NOMO-1 (cell line): ENCODE results near the gene PLXNA4.

ENCODE experiments used
- DNase-seq, 2 experiments: peaks; one replicate each; lab custom pipeline; 2025; ENCODE audit not compliant: unreplicated experiment in 2 of 2; lab: John Stamatoyannopoulos, UW

The PLXNA4 gene

DNA sequence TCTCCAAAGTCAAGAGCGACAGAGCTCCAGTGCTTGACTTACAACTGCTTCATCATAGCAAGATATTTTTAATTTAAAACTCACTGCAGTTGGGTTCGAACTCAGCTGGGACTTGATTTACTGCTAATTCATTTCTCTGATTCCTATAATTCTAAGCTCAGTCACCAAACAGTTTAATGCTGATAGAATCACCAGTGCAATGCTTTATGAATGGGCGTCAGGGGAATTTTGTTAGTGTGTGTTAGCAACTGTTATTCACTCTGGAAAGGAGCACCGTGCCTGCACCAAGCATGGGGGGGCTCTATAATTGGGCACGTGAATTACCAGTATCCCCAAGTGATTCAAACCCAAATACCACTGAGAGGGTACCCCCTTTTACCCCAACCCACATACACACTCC, 10.4 kb downstream of the PLXNA4 start:
- DNase-seq = no peak

GRCh38 chr7:132565441-132565840, 10.8 kb downstream of the PLXNA4 start:
- no peak for DNase-seq

DNA sequence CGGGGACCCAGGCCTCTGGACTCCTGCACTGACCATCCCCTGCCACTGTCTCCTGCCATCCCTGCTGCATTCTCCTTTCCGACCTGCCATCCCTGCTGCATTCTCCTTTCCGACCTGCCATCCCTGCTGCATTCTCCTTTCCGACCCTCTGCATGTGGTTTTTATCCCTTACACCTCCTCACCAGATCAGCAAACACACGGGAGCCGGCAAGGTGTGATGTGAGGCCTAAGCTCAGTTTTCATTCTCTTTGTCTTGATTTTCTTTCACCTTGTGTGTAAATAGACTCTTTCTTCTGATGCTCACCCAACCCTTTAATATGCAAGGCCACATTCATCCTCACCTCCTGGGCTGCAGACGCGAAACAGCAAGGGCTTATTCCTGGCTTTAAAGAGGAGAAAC, 11.4 kb downstream of the PLXNA4 start:
- no peak for DNase-seq

DNA sequence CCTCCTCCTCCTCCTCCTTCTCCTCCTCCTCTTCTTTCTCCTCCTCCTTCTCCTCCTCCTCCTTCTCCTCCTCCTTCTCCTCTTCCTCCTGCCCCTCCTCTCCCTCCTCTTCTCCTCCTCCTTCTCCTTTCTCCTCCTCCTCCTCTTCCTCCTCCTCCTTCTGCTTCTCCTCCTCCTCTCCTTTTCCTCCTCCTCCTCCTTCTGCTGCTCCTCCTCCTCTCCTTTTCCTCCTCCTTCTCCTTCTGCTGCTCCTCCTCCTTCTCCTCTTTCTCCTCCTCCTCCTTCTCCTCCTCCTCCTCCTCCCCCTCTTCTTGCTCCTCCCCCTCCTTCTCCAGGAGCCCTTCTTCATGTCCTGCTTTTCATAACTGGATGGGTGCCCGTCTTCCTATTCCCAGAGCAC, 12.2 kb downstream of the PLXNA4 start:
- DNase-seq = no peak

GRCh38 chr7:132562690-132563089, 13.6 kb downstream of the PLXNA4 start:
- DNase-seq = no peak

GRCh38 chr7:132561763-132562162, 14.5 kb downstream of the PLXNA4 start:
- no peak for DNase-seq

DNA sequence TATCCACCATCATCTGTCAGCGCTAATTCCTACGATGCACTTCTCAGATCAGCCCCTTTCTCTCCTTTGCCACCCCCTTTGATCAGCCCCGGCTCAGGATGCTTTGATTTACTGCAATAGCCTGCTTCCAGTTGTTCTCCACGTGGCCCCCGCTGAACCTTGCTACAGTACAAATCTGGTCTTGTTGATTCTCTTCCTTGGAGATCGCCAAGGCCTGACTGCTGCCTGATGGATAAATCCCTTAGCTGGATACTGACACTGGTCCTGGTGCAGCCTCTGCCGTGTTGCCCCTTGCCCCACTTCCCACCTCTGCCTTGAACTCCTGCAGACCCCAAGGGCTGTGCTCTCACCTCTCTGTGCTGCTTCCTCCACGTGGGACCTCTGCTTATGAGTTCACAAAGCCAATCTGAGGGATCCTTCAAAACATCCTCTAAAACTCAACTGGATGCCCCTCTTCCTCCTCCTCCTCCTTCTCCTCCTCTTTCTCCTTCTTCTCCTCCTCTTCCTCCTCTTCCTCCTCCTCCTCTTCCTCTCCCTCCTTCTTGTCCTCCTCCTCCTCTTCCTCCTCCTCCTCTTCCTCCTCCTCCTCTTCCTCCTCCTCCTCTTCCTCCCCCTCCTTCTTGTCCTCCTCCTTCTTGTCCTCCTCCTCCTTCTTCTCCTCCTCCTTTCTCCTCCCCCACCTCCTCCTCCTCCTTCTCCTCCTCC, 15.3 kb downstream of the PLXNA4 start:
- no peak for DNase-seq

GRCh38 chr7:132560105-132560504, 16.2 kb downstream of the PLXNA4 start:
- DNase-seq = no peak

DNA sequence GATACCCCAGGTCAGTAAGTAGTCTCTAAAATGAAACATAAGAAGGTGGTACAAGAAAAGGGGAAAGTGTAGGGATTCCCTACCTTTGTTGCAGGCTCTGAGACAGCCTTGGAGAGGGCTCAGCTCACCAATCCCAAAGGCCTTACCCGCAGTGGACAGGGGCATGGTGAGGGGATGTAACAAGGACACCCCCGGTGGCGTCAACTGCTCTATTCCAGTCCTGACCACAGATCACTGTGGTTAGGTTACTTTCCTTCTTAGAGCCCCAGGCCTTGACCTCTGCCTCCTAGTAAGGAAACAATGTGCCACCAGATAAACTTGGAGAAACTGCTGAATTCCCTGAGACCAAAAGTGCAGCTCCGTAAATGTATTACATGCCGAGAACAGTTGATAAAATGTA, 17.5 kb downstream of the PLXNA4 start:
- no peak for DNase-seq

DNA sequence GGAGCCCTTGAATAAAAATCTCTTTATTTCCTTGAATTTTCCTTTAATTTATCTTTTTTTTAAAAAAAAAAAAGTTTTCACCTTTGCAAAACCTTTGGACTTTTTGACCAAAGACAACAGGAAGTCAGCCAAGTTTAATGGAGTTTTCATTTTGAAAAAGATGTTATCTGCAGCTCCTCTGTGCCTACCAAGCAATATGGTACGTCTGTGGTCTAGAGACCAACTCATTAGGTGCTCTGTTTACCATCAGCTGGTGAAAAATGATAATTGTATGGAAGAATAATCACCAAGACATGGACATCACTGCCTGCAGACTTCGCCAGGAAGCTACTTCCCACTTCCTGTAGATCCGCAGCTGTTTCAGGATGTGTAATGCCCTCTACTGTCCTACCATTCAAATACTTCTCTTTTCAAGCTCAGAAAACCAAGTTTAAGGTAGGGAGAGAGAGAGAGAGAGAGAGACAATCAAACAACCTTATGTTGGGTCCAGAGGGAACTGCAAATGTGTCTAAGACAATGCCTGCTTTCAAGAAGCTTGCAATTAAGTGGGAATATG, 18.7 kb downstream of the PLXNA4 start:
- DNase-seq = no peak

- no peak for DNase-seq
Measured at GRCh38 chr7:132554446-132554845, 21.8 kb downstream of the PLXNA4 start.

DNA sequence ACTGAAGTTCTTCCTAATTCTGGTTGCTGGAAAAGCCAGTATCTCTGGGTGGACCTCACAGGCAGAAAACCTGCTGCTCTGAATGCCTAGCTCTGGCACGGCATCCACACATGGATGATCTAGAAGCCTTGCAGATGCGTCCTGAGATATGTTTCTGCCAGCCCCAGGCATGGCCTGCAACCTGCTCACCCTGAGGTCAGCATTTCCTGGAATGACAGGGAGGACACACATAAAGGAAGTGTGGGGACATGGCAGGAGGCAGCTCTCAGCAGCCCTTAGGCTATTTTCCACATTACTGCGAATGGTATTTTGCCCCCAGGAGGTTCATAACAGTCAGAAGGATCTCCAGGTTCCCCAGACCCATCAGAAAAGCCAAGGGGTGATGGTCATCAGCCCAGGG, 23.2 kb downstream of the PLXNA4 start:
- DNase-seq = no peak

DNA sequence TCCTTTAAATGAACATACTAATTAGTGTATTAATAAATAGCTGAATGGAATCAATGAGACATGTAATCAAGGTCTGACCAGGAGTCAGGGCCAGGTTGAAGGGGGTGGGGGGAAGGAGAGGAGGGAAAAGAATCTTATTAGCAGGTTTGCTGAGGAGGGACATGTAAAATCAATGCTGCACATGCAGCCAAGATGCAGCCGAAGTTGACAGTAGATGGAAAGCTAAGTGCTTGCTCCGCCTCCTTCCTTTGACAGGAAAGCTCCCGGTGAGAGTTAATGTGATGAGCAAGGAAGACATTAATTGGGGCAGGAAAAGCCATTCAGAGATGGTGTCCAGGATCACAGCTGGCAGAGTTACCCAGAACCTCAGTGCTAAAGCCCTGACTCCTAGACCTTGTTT, 24.4 kb downstream of the PLXNA4 start:
- DNase-seq = no peak

GRCh38 chr7:132551439-132551838, 24.8 kb downstream of the PLXNA4 start:
- DNase-seq = no peak

DNA sequence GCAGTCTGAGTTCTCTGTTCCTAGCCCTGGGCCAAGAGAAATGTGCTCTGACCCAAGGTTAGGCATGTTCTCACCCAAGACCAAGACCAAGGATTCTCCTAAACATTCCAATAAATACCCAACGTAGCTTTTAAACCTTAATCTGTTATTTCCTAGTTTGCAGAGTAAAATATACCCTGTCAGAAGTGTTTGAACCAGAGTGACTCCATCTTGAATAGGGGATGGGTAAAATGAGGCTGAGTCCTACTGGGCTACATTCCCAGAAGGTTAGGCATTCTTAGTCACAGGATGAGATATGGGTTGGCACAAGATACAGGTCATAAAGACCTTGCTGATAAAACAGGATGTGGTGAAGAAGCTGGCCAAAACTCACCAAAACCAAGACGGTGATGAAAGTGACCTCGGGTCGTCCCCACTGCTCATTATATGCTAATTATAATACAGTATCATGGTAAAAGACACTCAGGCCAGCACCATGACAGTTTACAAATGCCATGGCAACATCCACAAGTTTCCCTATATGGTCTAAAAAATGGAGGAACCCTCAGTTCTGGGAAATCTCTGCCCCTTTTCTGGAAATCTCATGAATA, 27.7 kb downstream of the PLXNA4 start:
- no peak for DNase-seq

GRCh38 chr7:132547821-132548220, 28.4 kb downstream of the PLXNA4 start:
- DNase-seq = no peak

DNA sequence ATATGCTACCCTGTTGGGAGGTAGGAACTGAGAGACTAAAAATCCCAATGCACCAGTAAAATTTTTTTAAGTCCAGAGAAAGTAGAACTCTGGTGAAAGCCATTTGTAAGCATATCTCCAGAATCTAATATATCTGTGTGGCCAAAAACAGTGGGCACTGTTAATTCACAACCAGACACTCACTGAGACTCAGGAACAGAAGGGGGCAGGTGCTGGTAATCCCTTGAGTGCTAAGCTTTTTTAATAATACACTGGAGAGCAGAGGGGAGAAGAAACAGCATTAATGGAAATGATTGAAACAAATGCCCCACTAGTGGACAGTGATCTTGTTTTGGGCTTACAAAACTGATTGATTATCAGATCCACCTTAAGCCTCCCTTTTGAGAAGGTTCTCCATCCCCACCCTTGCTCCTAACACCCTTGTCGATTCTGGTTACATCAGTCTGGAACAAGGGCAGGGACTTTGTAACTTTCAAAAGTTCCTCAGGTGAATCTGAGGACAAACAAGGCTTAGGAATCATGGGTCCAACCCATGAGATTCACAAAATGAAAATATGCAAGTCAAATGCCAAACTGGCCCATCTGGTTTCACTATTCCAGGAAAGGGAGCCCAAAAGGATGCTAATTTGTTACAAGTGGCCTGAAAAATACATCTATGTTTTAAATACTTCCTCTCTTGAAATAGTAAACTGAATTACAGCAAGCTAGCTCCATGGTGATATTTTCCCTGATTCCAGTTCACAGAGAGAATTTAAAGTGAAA, 29.7 kb downstream of the PLXNA4 start:
- DNase-seq = no peak

GRCh38 chr7:132545756-132546155, 30.5 kb downstream of the PLXNA4 start:
- no peak for DNase-seq

- DNase-seq = no peak
Measured at GRCh38 chr7:132544999-132545398, 31.3 kb downstream of the PLXNA4 start.

- DNase-seq = no peak
Measured at GRCh38 chr7:132544025-132544424, 32.2 kb downstream of the PLXNA4 start.

- no peak for DNase-seq
Measured at GRCh38 chr7:132542895-132543294, 33.4 kb downstream of the PLXNA4 start.

DNA sequence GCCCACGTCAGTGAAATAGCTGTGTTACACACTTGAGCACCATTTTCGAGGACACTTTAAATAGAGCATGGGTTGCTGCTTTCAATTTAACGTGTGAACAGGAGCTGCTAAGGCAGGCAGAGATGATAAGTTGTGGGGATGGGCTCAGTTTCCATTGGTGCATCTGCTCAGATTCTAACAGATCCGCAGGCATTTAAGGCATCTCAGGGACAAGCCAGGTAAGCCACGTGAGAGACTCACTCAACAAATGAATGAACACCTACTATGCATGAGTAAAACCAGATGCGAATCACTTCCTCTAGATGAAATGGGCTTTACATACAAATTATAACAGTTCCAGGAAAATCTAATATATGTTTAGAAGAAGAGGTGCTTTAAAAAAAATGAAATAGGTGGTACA, 34.6 kb downstream of the PLXNA4 start:
- DNase-seq = no peak
